HG02798 (cell line): Measurements from ENCODE around the gene TMEM253.

ENCODE experiments used
- ATAC-seq: cut with Tn5 transposase; IDR thresholded peaks from one replicate; pipeline ENCODE4 v1.9.1; 2021; ENCODE audit warnings: mild to moderate bottlenecking; ENCODE audit not compliant: unreplicated experiment, poor library complexity

Gene TMEM253

GRCh38 chr14:21102521-21103410, 1.9 kb downstream of the TMEM253 start:
- no peak for ATAC-seq

- ATAC-seq: no peak
Measured at GRCh38 chr14:21103411-21103709, 2.5 kb downstream of the TMEM253 start.

GRCh38 chr14:21103710-21104447, 3.0 kb downstream of the TMEM253 start:
- peak; percentile 94 for ATAC-seq

- ATAC-seq: peak; percentile 40
Measured at GRCh38 chr14:21104448-21105060, 3.7 kb downstream of the TMEM253 start.

- no peak for ATAC-seq
Measured at GRCh38 chr14:21105095-21105494, 4.2 kb downstream of the TMEM253 start.

- ATAC-seq: no peak
Measured at GRCh38 chr14:21106176-21106497, 5.3 kb downstream of the TMEM253 start.

- ATAC-seq: no peak
Measured at GRCh38 chr14:21106498-21107282, 5.8 kb downstream of the TMEM253 start.

- no peak for ATAC-seq
Measured at GRCh38 chr14:21107283-21107800, 6.5 kb downstream of the TMEM253 start.

GRCh38 chr14:21108791-21109190, 7.9 kb downstream of the TMEM253 start:
- no peak for ATAC-seq

- peak; percentile 56 for ATAC-seq
Measured at GRCh38 chr14:21109377-21110138, 8.7 kb downstream of the TMEM253 start.

- ATAC-seq: no peak
Measured at GRCh38 chr14:21112255-21112654, 11.4 kb downstream of the TMEM253 start.

- no peak for ATAC-seq
Measured at GRCh38 chr14:21113369-21113768, 12.5 kb downstream of the TMEM253 start.

- ATAC-seq: no peak
Measured at GRCh38 chr14:21118933-21119332, 18.1 kb downstream of the TMEM253 start.

- no peak for ATAC-seq
Measured at GRCh38 chr14:21120686-21121085, 19.8 kb downstream of the TMEM253 start.

- no peak for ATAC-seq
Measured at GRCh38 chr14:21121122-21121521, 20.3 kb downstream of the TMEM253 start.

- no peak for ATAC-seq
Measured at GRCh38 chr14:21123429-21123828, 22.6 kb downstream of the TMEM253 start.

GRCh38 chr14:21133901-21134300, 33.0 kb downstream of the TMEM253 start:
- ATAC-seq: no peak

GRCh38 chr14:21136024-21136423, 35.2 kb downstream of the TMEM253 start:
- ATAC-seq: no peak

- no peak for ATAC-seq
Measured at GRCh38 chr14:21142357-21142756, 41.5 kb downstream of the TMEM253 start.

GRCh38 chr14:21145437-21145836, 44.6 kb downstream of the TMEM253 start:
- ATAC-seq: no peak
